DND-41 (cell line): ENCODE data around the gene PTCHD1.

Source experiments
- CTCF ChIP-seq: IDR thresholded peaks from 2 replicates; pipeline ENCODE4 v1.5.1; 2012; ENCODE audit warnings: borderline replicate concordance, low read length, moderate library complexity, mild to moderate bottlenecking; ENCODE audit not compliant: poor library complexity, severe bottlenecking; ENCODE audit errors: extremely low read depth
- EZH2 ChIP-seq: IDR thresholded peaks from 3 replicates; pipeline ENCODE4 v1.6.1; 2012; ENCODE audit warnings: borderline replicate concordance, low read depth, mild to moderate bottlenecking, moderate library complexity, low read length, inconsistent platforms; ENCODE audit not compliant: severe bottlenecking

DNA sequence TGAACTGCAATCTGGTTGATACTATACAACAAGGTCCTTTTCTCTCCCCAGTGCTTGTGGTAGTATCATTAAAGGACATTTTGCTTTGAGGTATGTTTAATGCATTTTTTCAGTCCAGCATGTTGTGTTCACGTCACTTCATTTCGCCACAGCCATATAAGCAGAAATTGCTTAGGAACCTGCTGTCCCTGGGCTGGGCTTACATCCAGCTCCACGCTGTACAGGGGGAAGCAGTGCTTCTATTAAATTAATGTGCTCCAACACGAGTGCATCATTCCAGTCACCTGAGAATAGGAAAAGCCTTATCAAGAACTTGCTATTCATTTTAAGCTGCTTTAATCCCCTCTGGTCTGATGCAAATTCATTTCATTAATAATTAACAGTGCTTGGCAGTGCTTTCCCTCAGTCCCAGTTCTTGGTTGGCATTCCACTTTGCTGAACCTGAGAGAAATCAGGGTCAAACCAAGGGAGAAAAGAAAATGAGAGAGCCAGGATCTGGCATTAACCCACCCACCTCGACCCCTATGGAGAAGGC is 47.4 kb upstream of the PTCHD1 start:
- no peak for TF ChIP-seq CTCF
- TF ChIP-seq EZH2, result no peak
